DMS53 treated with DMSO at 0.1 percent for 48 hours (cell line): Measurements from ENCODE around the gene INPPL1.

Source experiments
- DNase-seq: peaks from one replicate; lab custom pipeline; 2025; ENCODE audit not compliant: unreplicated experiment; lab: John Stamatoyannopoulos, UW

INPPL1 gene

GRCh38 chr11:72244060-72244360, 19.4 kb downstream of the INPPL1 start, which contains the start of gene PHOX2A:
PHOX2A (minus strand) TSS chr11:72244176; CDS start chr11:72244004, 172 bp downstream.
- no peak for DNase-seq

- no peak for DNase-seq
Observed at GRCh38 chr11:72244361-72245262, 20.0 kb downstream of the INPPL1 start.

- DNase-seq = no peak
Observed at GRCh38 chr11:72245263-72245816, 20.8 kb downstream of the INPPL1 start.

GRCh38 chr11:72247584-72247983, 23.0 kb downstream of the INPPL1 start:
- DNase-seq = no peak

GRCh38 chr11:72249961-72250360, 25.4 kb downstream of the INPPL1 start:
- DNase-seq = no peak

GRCh38 chr11:72250661-72251464, 26.3 kb downstream of the INPPL1 start:
- no peak for DNase-seq

- DNase-seq = no peak
Observed at GRCh38 chr11:72251614-72252013, 27.0 kb downstream of the INPPL1 start.

- no peak for DNase-seq
Observed at GRCh38 chr11:72253392-72253791, 28.8 kb downstream of the INPPL1 start.

- DNase-seq = no peak
Observed at GRCh38 chr11:72254299-72254993, 29.9 kb downstream of the INPPL1 start.

- DNase-seq = no peak
Observed at GRCh38 chr11:72257570-72257969, 33.0 kb downstream of the INPPL1 start.

GRCh38 chr11:72259490-72259889, 34.9 kb downstream of the INPPL1 start:
- DNase-seq = no peak

GRCh38 chr11:72260574-72260973, 36.0 kb downstream of the INPPL1 start:
- DNase-seq = no peak

GRCh38 chr11:72263361-72263760, 38.8 kb downstream of the INPPL1 start:
- DNase-seq = peak; percentile 55

GRCh38 chr11:72265951-72266350, 41.4 kb downstream of the INPPL1 start:
- DNase-seq = no peak

- peak; percentile 33 for DNase-seq
Observed at GRCh38 chr11:72266960-72267359, 42.4 kb downstream of the INPPL1 start.

GRCh38 chr11:72267956-72268617, 43.5 kb downstream of the INPPL1 start:
- no peak for DNase-seq

- no peak for DNase-seq
Observed at GRCh38 chr11:72271980-72272379, 47.4 kb downstream of the INPPL1 start.

- DNase-seq = no peak
Observed at GRCh38 chr11:72274435-72274834, 49.9 kb downstream of the INPPL1 start.

- no peak for DNase-seq
Observed at GRCh38 chr11:72278905-72279304, 54.3 kb downstream of the INPPL1 start.

- no peak for DNase-seq
Observed at GRCh38 chr11:72280037-72280436, 55.5 kb downstream of the INPPL1 start.
